B cell (primary cell): ENCODE results near the gene MID1. TPM values are rescaled to one million over a fixed set of nuclear protein-coding genes. Genes with fewer than 3 reads are reported as not detected.

ENCODE experiments used
- ATAC-seq: fragments of 200-7000 bp; cut with Tn5 transposase; one replicate; pipeline ENCODE4 v1.10.0; 2021; ENCODE audit warnings: low read depth, mild to moderate bottlenecking, moderate number of reproducible peaks, moderate library complexity
- CTCF ChIA-PET: fragments of 350-600 bp; sonication (Branson Sonifier 250); formaldehyde crosslinking; loops from one replicate; lab custom pipeline; 2021; ENCODE audit warnings: antibody characterized with exemption, inconsistent platforms; lab: Charles Lee
- POLR2A ChIA-PET: fragments of 350-600 bp; sonication (Branson Sonifier 250); formaldehyde crosslinking; loops from one replicate; lab custom pipeline; 2021; ENCODE audit warnings: antibody characterized with exemption; lab: Charles Lee
- DNase-seq: peaks from one replicate; pipeline ENCODE4 v3.0.0; 2013
- H2AFZ ChIP-seq: 2 replicates; pipeline ENCODE4 v1.6.1; 2012; ENCODE audit warnings: mild to moderate bottlenecking, low read depth, low read length; ENCODE audit not compliant: insufficient read depth, poor library complexity, severe bottlenecking
- H3K27ac ChIP-seq, 2 donors: 1 replicate in 1 of 2; 2 replicates in 1 of 2; pipeline ENCODE4 v1.5.1; 2012 to 2013; ENCODE audit warnings: low read length in 2 of 2, mild to moderate bottlenecking in 2 of 2, moderate library complexity in 1 of 2
- H3K27me3 ChIP-seq, 4 experiments: fragments of 200-600 bp in 1 of 4; sonication (generic) in 1 of 4; replicated peaks in 1 of 4; 1 replicate in 2 of 4; 2 replicates in 2 of 4; pipeline versions ENCODE4 v1.6.1 to v1.7.0; 2013 to 2016; ENCODE audit warnings: low read length in 3 of 4, mild to moderate bottlenecking in 2 of 4, mixed read lengths in 1 of 4, moderate library complexity in 1 of 4; ENCODE audit not compliant: insufficient read depth in 4 of 4, control insufficient read depth in 3 of 4; ENCODE audit errors: control extremely low read depth in 1 of 4
- H3K36me3 ChIP-seq, 2 experiments: replicated peaks in 1 of 2; 1 replicate in 1 of 2; 2 replicates in 1 of 2; pipeline versions ENCODE4 v1.6.1 to v1.7.1; 2013; ENCODE audit warnings: low read length in 1 of 2; ENCODE audit not compliant: insufficient read depth in 2 of 2, control insufficient read depth in 1 of 2; ENCODE audit errors: control extremely low read depth in 1 of 2, extremely low read depth in 1 of 2
- H3K4me1 ChIP-seq, 2 donors: fragments of 200-600 bp in 1 of 2; sonication (generic) in 1 of 2; 1 replicate in 1 of 2; 2 replicates in 1 of 2; pipeline versions ENCODE4 v1.5.1 to v1.6.1; 2013 to 2017; ENCODE audit warnings: low read length in 2 of 2; ENCODE audit not compliant: control insufficient read depth in 2 of 2, insufficient read depth in 2 of 2
- H3K4me2 ChIP-seq: replicated peaks from 2 replicates; pipeline ENCODE3; 2012; ENCODE audit warnings: mild to moderate bottlenecking, low read depth, low read length; ENCODE audit not compliant: poor library complexity, severe bottlenecking
- H3K4me3 ChIP-seq, 5 experiments: fragments of 200-600 bp in 1 of 5; sonication (generic) in 1 of 5; 1 replicate in 3 of 5; 2 replicates in 2 of 5; pipeline versions ENCODE4 v1.5.1 to v1.7.0; 2011 to 2016; ENCODE audit warnings: low read length in 4 of 5, mild to moderate bottlenecking in 4 of 5, low read depth in 2 of 5, control low read depth in 1 of 5, moderate library complexity in 1 of 5; ENCODE audit not compliant: insufficient read depth in 1 of 5; ENCODE audit errors: control extremely low read depth in 1 of 5, extremely low read depth in 1 of 5
- H3K79me2 ChIP-seq: fragments of 200-600 bp; sonication (generic); one replicate; pipeline ENCODE4 v1.6.0; 2016; ENCODE audit warnings: low read length; ENCODE audit not compliant: control insufficient read depth, insufficient read depth
- H3K9ac ChIP-seq: fragments of 200-600 bp; sonication (generic); 2 replicates; pipeline ENCODE4 v1.6.1; 2017; ENCODE audit warnings: mild to moderate bottlenecking, low read length, moderate library complexity
- H3K9me3 ChIP-seq, 3 donors: one replicate each; pipeline versions ENCODE4 v1.6.1 to v1.7.1; 2013; ENCODE audit warnings: low read length in 2 of 3; ENCODE audit not compliant: control insufficient read depth in 2 of 3, insufficient read depth in 1 of 3; ENCODE audit errors: control extremely low read depth in 1 of 3
- H4K20me1 ChIP-seq: 2 replicates; pipeline ENCODE4 v1.6.0; 2012; ENCODE audit warnings: mild to moderate bottlenecking, low read length; ENCODE audit not compliant: insufficient read depth, control insufficient read depth, poor library complexity, severe bottlenecking
- H3K27ac Mint-ChIP-seq: one replicate; pipeline ENCODE4 v1.8.0; 2021; ENCODE audit warnings: mixed read lengths
- H3K27me3 Mint-ChIP-seq: one replicate; pipeline ENCODE4 v1.8.0; 2021; ENCODE audit warnings: mixed read lengths
- H3K4me1 Mint-ChIP-seq: one replicate; pipeline ENCODE4 v1.8.0; 2021; ENCODE audit warnings: mixed read lengths
- H3K4me3 Mint-ChIP-seq: one replicate; pipeline ENCODE4 v1.8.0; 2021; ENCODE audit warnings: mixed read lengths
- H3K9me3 Mint-ChIP-seq: one replicate; pipeline ENCODE4 v1.8.0; 2022; ENCODE audit warnings: mixed read lengths; ENCODE audit not compliant: insufficient read depth
- EZH2 ChIP-seq: IDR thresholded peaks from 2 replicates; pipeline ENCODE4 v1.6.1; 2012; ENCODE audit warnings: borderline replicate concordance, low read depth, mild to moderate bottlenecking, moderate library complexity, low read length; ENCODE audit not compliant: insufficient read depth, poor library complexity, severe bottlenecking
- WGBS: methylation state at CpG from one replicate; pipeline ENCODE4 v1.1.5; 2013; ENCODE audit warnings: missing lambda C conversion rate; ENCODE audit not compliant: insufficient coverage; 5-methylcytosine and 5-hydroxymethylcytosine counted together
- intact Hi-C: fragments of 100-400 bp; cut with micrococcal nuclease; formaldehyde crosslinking; loops from one replicate; pipeline ENCODE4 v1.10.0; 2022
- polyA plus RNA-seq: library from polyadenylated mRNA; depleted of rRNA; stranded (reverse); fragments of >200 nt; gene quantifications from 2 replicates; pipeline ENCODE4 v1.2.3, GENCODE V29; 2012
- total RNA-seq, 2 donors: library from RNA; stranded (reverse); fragments of 120-200 nt in 1 of 2; gene quantifications; 1 replicate in 1 of 2; 2 replicates in 1 of 2; pipeline versions ENCODE4 v1.2.3 to v1.2.4, GENCODE V29; 2013 to 2022
- TF ChIP-seq, protein P1 (sequence below): fragments of 200-600 bp; IDR thresholded peaks from one replicate; pipeline ENCODE4 v1.8.0; 2022; ENCODE audit warnings: antibody characterized with exemption, mild to moderate bottlenecking

The MID1 gene
- total and polyA plus RNA-seq, 2 donors (not counting 1 experiment from before 2014, with no cell fraction given): 0.15 to 0.44 TPM

GRCh38 chrX:10548688-10549087 is 71.7 kb downstream of the MID1 start:
- Histone ChIP-seq H3K4me1 (no peaks in the 10 kb centered on the region), H3K9ac (no peak overlapping the region), H3K9me3 (no peaks in the 10 kb centered on the region), H4K20me1 (no peaks in the 10 kb centered on the region), H2AFZ (no peak overlapping the region), H3K36me3 (no peaks in the 10 kb centered on the region), H3K4me3 (no peak overlapping the region), H3K79me2 (no peaks in the 10 kb centered on the region), H3K4me2 (no peak overlapping the region), H3K27ac (no peak overlapping the region), H3K27me3 (no peaks in the 10 kb centered on the region)
- Mint-ChIP-seq H3K27ac (no peak overlapping the region), H3K4me1 (no peaks in the 10 kb centered on the region), H3K27me3 (peaks cover 6% of the 10 kb centered on the region), H3K9me3 (no peaks in the 10 kb centered on the region), H3K4me3 (no peak overlapping the region)
- no peak for TF ChIP-seq EZH2
- TF ChIP-seq, protein P1, sequence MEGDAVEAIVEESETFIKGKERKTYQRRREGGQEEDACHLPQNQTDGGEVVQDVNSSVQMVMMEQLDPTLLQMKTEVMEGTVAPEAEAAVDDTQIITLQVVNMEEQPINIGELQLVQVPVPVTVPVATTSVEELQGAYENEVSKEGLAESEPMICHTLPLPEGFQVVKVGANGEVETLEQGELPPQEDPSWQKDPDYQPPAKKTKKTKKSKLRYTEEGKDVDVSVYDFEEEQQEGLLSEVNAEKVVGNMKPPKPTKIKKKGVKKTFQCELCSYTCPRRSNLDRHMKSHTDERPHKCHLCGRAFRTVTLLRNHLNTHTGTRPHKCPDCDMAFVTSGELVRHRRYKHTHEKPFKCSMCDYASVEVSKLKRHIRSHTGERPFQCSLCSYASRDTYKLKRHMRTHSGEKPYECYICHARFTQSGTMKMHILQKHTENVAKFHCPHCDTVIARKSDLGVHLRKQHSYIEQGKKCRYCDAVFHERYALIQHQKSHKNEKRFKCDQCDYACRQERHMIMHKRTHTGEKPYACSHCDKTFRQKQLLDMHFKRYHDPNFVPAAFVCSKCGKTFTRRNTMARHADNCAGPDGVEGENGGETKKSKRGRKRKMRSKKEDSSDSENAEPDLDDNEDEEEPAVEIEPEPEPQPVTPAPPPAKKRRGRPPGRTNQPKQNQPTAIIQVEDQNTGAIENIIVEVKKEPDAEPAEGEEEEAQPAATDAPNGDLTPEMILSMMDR: no peak
- no CpG with 5 or more reads among the region's 2 CpGs for WGBS
- intact Hi-C loops: no loop called here
- ChIA-PET POLR2A (no interaction called here), CTCF (no interaction called here)
- DNase-seq: no peak
- no peak for ATAC-seq

DNA sequence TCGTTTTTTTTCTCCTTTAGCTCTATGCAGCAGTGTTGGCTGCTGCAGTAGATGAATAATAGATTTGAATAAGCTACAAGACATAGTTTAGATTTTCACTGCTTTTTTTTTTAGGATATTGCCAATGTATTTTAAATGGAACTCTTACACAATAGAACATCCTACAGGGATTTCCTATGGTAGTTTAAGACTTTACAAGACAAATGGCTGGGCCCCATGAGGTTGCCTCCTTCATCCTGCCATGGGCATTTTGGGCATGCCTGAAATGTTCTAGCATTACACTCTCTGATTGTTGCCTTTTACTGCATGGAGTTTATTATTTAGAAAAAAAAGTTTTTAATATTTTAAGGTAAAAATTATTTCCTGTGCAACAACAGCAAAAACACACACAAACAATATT is 74.5 kb downstream of the MID1 start:
- TF ChIP-seq, protein P1: no peak
- TF ChIP-seq EZH2: no peak
- Histone ChIP-seq H3K79me2 (no peaks in the 10 kb centered on the region), H3K4me3 (no peak overlapping the region), H3K9ac (no peak overlapping the region), H3K27me3 (no peaks in the 10 kb centered on the region), H3K27ac (no peak overlapping the region), H3K9me3 (no peaks in the 10 kb centered on the region), H3K36me3 (no peaks in the 10 kb centered on the region), H4K20me1 (no peaks in the 10 kb centered on the region), H2AFZ (no peak overlapping the region), H3K4me1 (no peaks in the 10 kb centered on the region), H3K4me2 (no peak overlapping the region)
- Mint-ChIP-seq H3K4me3 (no peak overlapping the region), H3K27me3 (peaks cover 6% of the 10 kb centered on the region), H3K4me1 (no peaks in the 10 kb centered on the region), H3K27ac (no peak overlapping the region), H3K9me3 (no peaks in the 10 kb centered on the region)
- WGBS: no CpG with 5 or more reads among the region's 1 CpG
- no peak for ATAC-seq
- CTCF ChIA-PET: no interaction called here
- DNase-seq: no peak
- intact Hi-C loops: no loop called here
- POLR2A ChIA-PET: no interaction called here
